Bronchus fibroblast of lung (primary cell): ENCODE results near the gene TMEM87A. TPM values are rescaled to one million over a fixed set of nuclear protein-coding genes. Genes with fewer than 3 reads are reported as not detected.

Experiments
- total RNA-seq: library from RNA; depleted of rRNA; stranded (reverse); fragments of >200 nt; gene quantifications from 2 replicates; pipeline ENCODE4 v1.2.3, GENCODE V29; 2015

TMEM87A gene
- 25.1 and 31.3 TPM in 2 replicates for total RNA-seq

GRCh38 chr15:42272939-42273899, at the start of gene TMEM87A, which contains the start of gene GANC:
Gene TMEM87A, minus strand, starts transcription at chr15:42273433. Its CDS starts 35 bp downstream, at chr15:42273398.
Gene GANC, plus strand, starts transcription at chr15:42273201. Its CDS starts 1,281 bp downstream, at chr15:42274482.

GRCh38 chr15:42207674-42208579, 65.3 kb downstream of the TMEM87A start, which contains the start of gene VPS39:
Gene VPS39, minus strand, starts transcription at chr15:42208304. Its CDS starts 151 bp downstream, at chr15:42208153.

Other genes starting within 250 kb of the TMEM87A start
- gene PLA2G4D, start 178.9 kb downstream of the TMEM87A start, total RNA-seq, result not detected in 2 replicates
- gene PLA2G4F, start 116.8 kb downstream of the TMEM87A start, total RNA-seq, result not detected in 2 replicates
- gene VPS39, start 65.1 kb downstream of the TMEM87A start, total RNA-seq, result 30.9 and 33.9 TPM in 2 replicates
- 9.6 and 11.9 TPM in 2 replicates for gene GANC, start 232 bp downstream of the TMEM87A start, total RNA-seq
- 0.50 and 1.6 TPM in 2 replicates for gene CAPN3, start 86.1 kb upstream of the TMEM87A start, total RNA-seq
- gene ZNF106, start 217.7 kb upstream of the TMEM87A start, total RNA-seq, result 18.9 and 20.2 TPM in 2 replicates
- 43.9 and 46.2 TPM in 2 replicates for gene SNAP23, start 222.2 kb upstream of the TMEM87A start, total RNA-seq